ENCODE measurements around the gene ROR1.
"Not testable (repeated sequence)": the region's sequence is repeated elsewhere in the genome, so short reads cannot be mapped to it uniquely, and the experiment has no call there.

The ROR1 gene

GRCh38 chr1:63759778-63760177, 14.0 kb upstream of the ROR1 start:
- no peak for DNase-seq (ENCODE audit: low read depth)

- DNase-seq (ENCODE audit: low read depth): no peak
Observed at GRCh38 chr1:63770381-63770780, 3.4 kb upstream of the ROR1 start.

- DNase-seq (ENCODE audit: low read depth): no peak
Observed at GRCh38 chr1:63772201-63772600, 1.6 kb upstream of the ROR1 start.

- no peak for DNase-seq (ENCODE audit: low read depth)
Observed at GRCh38 chr1:63772876-63773275, 941 bp upstream of the ROR1 start.

GRCh38 chr1:63773496-63773814, 362 bp upstream of the ROR1 start:
- DNase-seq (ENCODE audit: low read depth): no peak

GRCh38 chr1:63774617-63775417, 1.0 kb downstream of the ROR1 start:
- DNase-seq (ENCODE audit: low read depth): peak; percentile 30

- DNase-seq (ENCODE audit: low read depth): peak; percentile 9
Observed at GRCh38 chr1:63775418-63776127, 1.8 kb downstream of the ROR1 start.

GRCh38 chr1:63777286-63777685, 3.5 kb downstream of the ROR1 start:
- DNase-seq (ENCODE audit: low read depth): no peak

- no peak for DNase-seq (ENCODE audit: low read depth)
Observed at GRCh38 chr1:63777965-63778880, 4.4 kb downstream of the ROR1 start.

GRCh38 chr1:63779338-63780211, 5.8 kb downstream of the ROR1 start:
- DNase-seq (ENCODE audit: low read depth): peak; percentile 74

- no peak for DNase-seq (ENCODE audit: low read depth)
Observed at GRCh38 chr1:63780565-63780964, 6.7 kb downstream of the ROR1 start.

GRCh38 chr1:63782982-63783381, 9.2 kb downstream of the ROR1 start:
- no peak for DNase-seq (ENCODE audit: low read depth)

- no peak for DNase-seq (ENCODE audit: low read depth)
Observed at GRCh38 chr1:63784083-63784482, 10.3 kb downstream of the ROR1 start.

GRCh38 chr1:63784489-63785390, 10.9 kb downstream of the ROR1 start:
- DNase-seq (ENCODE audit: low read depth): no peak

- DNase-seq (ENCODE audit: low read depth): not testable (repeated sequence)
Observed at GRCh38 chr1:63787270-63787669, 13.5 kb downstream of the ROR1 start.

- DNase-seq (ENCODE audit: low read depth): peak; percentile 44
Observed at GRCh38 chr1:63787875-63788274, 14.1 kb downstream of the ROR1 start.

GRCh38 chr1:63789856-63790605, 16.2 kb downstream of the ROR1 start:
- DNase-seq (ENCODE audit: low read depth): no peak

- no peak for DNase-seq (ENCODE audit: low read depth)
Observed at GRCh38 chr1:63790989-63791388, 17.2 kb downstream of the ROR1 start.

- DNase-seq (ENCODE audit: low read depth): no peak
Observed at GRCh38 chr1:63792152-63792551, 18.3 kb downstream of the ROR1 start.

GRCh38 chr1:63793741-63794240, 20.0 kb downstream of the ROR1 start:
- DNase-seq (ENCODE audit: low read depth): no peak
